Measurements from ENCODE around the gene CCR3.

The CCR3 gene

GRCh38 chr3:46284981-46285683 is 42.9 kb downstream of the CCR3 start:
- TF ChIP-seq CTCF (IDR thresholded peaks at IDR 0.05; ENCODE audit: low read depth, low read length, missing control alignments), result no peak
- no peak for DNase-seq (ENCODE audit: extremely low read depth, low read depth)
- H3K4me3 ChIP-seq (replicated peaks; ENCODE audit: low read depth, low read length), result no peak overlapping the region

GRCh38 chr3:46285931-46286619 is 43.8 kb downstream of the CCR3 start:
- no peak for DNase-seq (ENCODE audit: extremely low read depth, low read depth)
- no peak for TF ChIP-seq CTCF (IDR thresholded peaks at IDR 0.05; ENCODE audit: low read depth, low read length, missing control alignments)
- H3K4me3 ChIP-seq (replicated peaks; ENCODE audit: low read depth, low read length), result no peak overlapping the region

GRCh38 chr3:46286947-46287565 is 44.8 kb downstream of the CCR3 start:
- DNase-seq (ENCODE audit: extremely low read depth, low read depth), result no peak
- no peak overlapping the region for H3K4me3 ChIP-seq (replicated peaks; ENCODE audit: low read depth, low read length)
- TF ChIP-seq CTCF (IDR thresholded peaks at IDR 0.05; ENCODE audit: low read depth, low read length, missing control alignments), result no peak

GRCh38 chr3:46289551-46289950 is 47.3 kb downstream of the CCR3 start:
- DNase-seq (ENCODE audit: extremely low read depth, low read depth), result no peak
- no peak overlapping the region for H3K4me3 ChIP-seq (replicated peaks; ENCODE audit: low read depth, low read length)
- TF ChIP-seq CTCF (IDR thresholded peaks at IDR 0.05; ENCODE audit: low read depth, low read length, missing control alignments), result no peak

- no peak overlapping the region for H3K4me3 ChIP-seq (replicated peaks; ENCODE audit: low read depth, low read length)
- DNase-seq (ENCODE audit: extremely low read depth, low read depth), result no peak
- TF ChIP-seq CTCF (IDR thresholded peaks at IDR 0.05; ENCODE audit: low read depth, low read length, missing control alignments), result no peak
Observed at GRCh38 chr3:46289966-46290365, 47.7 kb downstream of the CCR3 start.

- no peak for DNase-seq (ENCODE audit: extremely low read depth, low read depth)
- no peak for TF ChIP-seq CTCF (IDR thresholded peaks at IDR 0.05; ENCODE audit: low read depth, low read length, missing control alignments)
- no peak overlapping the region for H3K4me3 ChIP-seq (replicated peaks; ENCODE audit: low read depth, low read length)
Observed at GRCh38 chr3:46291046-46291445, 48.8 kb downstream of the CCR3 start.
